T1000 (cell line): ENCODE data around the gene PTRH1.

Experiments
- DNase-seq: peaks from one replicate; lab custom pipeline; 2025; ENCODE audit warnings: mixed read lengths; lab: John Stamatoyannopoulos, UW

Gene PTRH1

GRCh38 chr9:127720031-127720864, 4.8 kb upstream of the PTRH1 start:
- DNase-seq = no peak

DNA sequence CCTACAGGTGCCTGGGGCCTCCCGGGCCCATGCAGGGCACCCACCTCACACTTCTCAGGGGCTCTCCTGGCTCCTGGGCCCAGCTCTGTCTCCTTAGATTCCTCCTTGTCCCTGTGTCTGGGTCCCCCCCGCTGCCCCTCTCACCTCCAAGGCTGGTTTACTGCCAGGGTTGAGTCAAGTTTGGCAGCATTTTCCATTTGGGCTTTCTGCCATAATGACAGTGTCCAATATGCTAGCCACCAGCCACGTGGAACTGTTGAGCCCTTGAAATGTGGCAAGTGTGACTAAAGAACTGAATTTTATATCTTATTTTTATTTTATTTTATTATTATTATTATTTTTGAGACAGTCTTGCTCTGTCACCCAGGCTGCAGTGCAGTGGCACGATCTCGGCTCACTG, 2.3 kb upstream of the PTRH1 start:
- DNase-seq = no peak

- no peak for DNase-seq
Measured at GRCh38 chr9:127716412-127716811, 949 bp upstream of the PTRH1 start.

- DNase-seq = no peak
Measured at GRCh38 chr9:127714951-127715469, 453 bp downstream of the PTRH1 start.

DNA sequence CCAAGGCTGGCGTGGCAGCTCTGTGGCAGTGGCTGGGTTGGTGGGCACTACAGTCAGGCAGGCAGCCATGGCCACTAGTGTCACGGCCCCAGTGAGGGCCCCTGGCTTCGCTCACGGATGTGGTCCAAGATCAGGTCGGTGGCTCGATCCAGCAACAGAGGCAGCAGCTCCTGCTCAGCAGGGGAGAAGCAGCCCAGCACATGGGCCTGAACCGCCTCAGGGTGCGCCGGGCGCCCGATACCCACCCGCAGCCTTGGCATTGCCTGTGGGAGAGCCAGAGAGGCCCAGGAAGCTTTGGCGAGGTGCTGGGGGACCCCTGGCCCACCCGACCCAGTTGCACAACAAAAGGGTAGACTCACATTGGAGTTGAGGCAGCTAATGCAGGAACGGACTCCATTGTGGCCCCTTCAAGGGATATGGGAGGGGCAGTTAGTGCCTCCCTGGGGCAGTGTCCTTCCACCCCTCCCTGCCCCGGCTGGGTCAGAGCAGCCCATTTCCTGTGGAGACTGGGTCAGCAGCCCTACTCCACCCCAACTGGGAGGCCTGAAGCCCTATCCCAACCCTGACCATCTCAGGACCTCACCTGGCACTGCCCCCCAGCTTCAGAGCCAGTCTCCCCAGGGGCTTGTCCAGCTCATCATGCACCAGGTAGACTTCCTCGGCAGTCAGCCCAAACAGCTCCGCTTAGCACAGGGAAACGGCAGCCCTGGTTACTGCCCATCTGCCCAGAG, 1.3 kb downstream of the PTRH1 start:
- DNase-seq = no peak

DNA sequence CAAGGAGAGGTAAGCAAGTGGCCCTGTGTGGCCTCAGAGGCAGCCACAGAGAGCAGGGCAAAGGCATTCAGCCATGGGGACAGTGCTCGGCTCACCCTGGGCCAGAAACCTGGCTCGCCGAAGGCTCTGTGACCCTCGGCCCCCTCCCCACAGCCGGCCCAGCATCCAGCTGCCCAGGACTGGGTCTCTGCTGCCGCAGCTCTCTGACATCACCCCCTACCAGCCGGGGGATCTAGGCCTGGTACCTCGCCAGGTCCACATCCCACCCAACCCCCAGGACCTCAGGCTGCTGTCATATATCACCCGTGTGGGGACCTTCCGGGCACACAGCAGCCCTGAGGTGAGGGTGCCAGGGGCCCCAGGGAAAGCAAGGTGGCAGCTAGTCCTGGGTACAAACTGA, 2.6 kb downstream of the PTRH1 start:
- DNase-seq = no peak

DNA sequence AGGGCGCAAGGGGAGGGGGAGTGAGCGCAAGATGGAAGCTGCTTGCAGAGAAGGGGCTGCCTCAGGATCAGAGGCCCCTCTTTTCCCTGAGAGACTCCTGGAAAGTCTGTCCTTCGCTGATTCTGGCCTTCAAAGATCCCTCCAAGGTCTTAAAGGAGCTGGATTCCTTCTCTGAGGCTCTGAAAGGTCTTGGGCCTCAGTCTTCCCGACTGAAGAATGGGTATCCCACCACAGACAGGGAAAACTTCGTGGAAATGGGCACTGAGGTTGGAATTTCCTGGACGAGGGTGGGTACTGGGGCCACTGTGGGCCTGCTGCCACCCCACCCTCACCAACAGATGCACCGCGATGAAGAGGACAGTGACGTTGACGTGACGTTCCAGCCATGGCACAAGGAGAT, 3.1 kb downstream of the PTRH1 start:
- no peak for DNase-seq

DNA sequence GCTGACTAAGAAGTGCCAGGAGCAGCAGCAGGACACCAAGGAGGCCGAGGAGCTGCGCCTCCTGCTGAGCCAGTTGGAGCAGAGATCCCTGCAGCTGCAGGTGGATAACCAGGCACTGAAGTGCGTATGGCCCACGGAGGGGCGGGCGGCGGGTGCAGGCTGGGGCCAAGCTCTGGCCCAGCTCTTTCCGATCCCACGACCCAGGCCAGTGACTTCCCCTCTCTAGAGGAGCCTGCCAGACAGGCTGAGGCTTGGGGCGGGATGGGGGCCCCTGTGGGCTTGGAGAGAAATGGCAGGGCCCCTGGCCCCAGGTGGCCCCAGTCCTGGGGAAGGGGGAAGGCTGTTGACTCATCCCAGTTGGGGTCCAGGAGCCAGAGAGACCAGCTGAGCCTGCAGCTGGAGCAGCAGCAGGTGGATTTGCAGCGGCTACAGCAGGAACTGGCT, 3.6 kb downstream of the PTRH1 start:
- no peak for DNase-seq

DNA sequence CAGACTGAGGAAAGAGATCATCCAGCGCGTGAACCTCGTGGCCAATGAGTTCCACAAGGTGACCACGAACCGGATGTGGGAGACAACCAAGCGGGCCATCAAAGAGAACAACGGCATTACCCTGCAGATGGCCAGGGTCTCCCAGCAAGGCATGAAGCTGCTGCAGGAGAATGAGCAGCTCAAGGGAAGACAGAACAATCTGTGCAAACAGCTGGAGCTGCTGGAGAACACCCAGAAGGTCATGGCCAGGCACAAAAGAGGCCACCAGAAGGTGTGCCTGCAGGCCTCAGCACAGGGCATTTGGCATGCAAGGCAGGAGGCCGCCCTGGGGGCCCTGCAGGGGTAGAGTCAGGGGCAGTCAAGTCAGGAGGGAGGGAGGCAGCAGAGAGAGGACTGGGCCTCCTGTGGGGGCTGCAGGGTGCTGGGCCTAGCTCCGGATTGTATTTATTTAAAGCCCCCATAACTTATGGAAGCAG, 4.2 kb downstream of the PTRH1 start:
- DNase-seq = no peak

DNA sequence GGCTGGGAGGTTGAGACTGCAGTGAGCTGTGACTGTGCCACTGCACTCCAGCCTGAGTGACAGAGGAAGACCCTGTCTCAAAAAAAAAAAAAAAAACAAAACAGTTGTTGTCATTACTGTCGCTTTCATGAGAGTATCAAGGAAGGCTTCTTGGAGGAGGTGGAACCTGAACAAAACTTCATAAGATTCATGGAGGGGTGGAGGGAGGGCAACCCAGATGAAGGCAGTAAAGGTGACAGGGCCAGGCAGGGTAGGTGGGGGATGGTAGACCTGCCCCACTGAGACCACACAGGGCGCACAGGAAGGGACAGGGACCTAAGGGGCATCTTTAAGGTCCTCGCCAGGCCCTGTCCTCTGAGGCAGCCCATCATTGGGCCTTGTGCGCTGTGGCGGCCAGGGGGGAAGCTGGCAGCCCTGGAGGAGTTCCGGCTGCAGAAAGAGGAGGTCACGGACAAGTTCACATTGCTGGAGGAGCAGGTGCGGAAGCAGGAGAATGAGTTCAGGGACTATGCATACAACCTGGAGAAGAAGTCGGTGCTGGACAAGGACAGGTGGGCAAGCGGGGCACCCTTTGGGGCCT, 5.2 kb downstream of the PTRH1 start:
- no peak for DNase-seq

DNA sequence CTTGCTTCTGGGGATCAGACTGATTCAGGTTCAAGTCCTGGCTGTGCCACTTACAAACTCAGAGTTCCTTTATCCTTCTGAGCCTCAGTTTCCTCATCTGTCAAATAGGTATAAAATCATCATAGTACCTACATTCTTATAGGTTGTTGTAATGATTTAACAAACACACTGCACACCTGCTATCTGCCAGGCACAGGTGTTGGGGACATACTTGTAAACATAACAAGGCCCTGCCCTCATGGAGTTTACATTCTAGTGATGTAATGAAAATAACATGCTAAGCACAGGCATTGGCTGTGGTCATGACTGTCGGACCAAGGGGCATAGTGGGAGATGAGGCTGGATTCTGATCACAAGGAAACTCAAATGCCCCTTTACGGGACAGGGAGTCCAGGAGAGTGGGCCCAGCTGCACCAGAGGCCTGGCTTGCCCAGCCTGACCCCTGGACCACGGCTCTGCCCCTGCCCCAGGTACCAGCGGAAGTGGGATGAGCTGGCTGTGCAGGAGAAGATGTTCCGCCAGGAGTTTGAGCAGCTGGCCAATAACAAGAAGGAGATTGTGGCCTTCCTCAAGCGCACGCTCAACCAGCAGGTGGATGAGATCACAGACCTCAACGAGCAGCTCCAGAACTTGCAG, 6.4 kb downstream of the PTRH1 start:
- DNase-seq = no peak

DNA sequence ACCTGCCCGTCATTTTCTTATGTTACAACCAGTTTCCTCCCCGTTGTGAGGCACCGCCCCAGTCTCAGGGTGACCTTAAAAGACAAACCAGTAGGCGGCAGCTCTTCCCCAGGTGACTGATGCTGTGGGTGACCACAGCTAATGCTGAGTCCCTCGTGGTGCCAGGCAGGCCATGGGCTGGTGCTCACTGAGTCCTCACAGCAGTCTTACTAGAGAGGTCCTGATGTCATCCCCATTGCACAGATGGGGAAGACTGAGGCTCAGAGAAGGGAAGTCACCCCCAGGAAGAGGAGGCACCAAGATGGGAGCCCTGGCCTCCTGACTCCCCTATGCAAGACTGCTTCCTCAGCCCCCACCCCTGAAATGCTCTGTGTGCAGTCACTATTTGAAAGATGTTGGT, 7.7 kb downstream of the PTRH1 start:
- no peak for DNase-seq

GRCh38 chr9:127706836-127707241, 8.6 kb downstream of the PTRH1 start, which contains the start of gene CFAP157:
Gene CFAP157, plus strand, starts transcription at chr9:127706988. Its CDS starts 44 bp downstream, at chr9:127707032.
- DNase-seq = no peak

DNA sequence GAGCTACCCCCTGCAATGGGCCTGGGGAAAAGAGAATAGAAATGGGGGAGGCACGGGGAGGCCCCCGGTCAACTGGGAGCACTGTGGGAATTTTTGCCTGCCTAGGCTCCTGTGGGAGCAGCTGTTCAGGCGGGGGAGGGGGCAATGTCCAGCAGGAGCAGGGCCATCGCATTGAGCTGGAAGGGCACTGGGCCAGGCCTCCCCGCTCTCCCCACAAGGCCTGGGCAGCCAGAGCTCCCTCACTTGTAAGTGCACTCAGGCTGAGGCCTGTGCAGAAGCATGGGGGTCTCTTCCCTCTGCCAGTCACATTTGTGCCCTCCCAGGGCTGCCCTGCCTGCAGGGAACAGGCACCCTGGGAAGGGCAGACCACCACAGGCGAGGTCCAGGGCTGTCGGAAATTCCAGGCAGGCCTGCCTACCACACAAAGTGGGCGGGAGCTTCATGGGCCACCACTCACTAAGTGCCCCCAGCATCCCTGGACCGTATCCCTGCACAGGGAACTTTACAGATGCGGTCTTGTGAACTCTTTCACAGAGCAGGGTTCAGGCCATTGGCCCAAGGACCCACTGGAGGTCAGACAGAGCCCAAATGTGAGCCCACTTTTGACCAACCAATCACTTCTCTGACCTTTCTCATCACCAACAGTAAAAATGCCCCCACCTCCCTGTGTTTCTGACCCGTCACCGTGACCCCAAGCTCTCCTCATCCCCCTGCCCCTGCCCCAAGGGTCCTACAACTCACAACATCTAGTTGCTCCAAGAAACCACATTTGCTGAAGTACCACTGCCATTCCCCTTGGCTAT, 9.7 kb downstream of the PTRH1 start:
- DNase-seq = no peak

GRCh38 chr9:127703289-127703946, 12.0 kb downstream of the PTRH1 start:
- DNase-seq = no peak

- no peak for DNase-seq
Measured at GRCh38 chr9:127700594-127701255, 14.7 kb downstream of the PTRH1 start.

DNA sequence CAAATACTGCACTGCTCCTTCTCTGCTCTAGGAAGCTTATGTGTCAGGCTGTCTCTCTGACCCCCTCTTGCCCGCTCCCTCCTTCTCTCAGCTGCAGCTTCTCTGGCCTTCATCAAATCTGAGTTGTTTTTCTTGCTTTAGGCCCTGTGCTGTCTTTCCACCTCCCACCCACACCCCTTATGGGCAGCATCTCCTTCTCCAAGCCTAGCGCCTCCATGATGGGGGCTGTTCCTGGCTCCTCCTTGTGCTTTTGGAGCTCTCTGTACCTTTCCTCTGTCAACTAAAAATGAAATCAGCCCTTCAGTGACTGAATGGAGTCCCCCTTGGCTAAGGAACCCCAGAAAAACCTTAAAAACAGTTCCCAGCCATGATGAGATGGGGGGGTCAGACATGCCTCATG, 15.3 kb downstream of the PTRH1 start:
- DNase-seq = no peak

- DNase-seq = no peak
Measured at GRCh38 chr9:127698985-127699670, 16.3 kb downstream of the PTRH1 start.

- no peak for DNase-seq
Measured at GRCh38 chr9:127698386-127698785, 17.1 kb downstream of the PTRH1 start.
